Right renal pelvis (tissue), 4 donors: ENCODE results near the gene TENM4. TPM values are rescaled to one million over a fixed set of nuclear protein-coding genes. Genes with fewer than 3 reads are reported as not detected.
"Not testable (repeated sequence)": the region's sequence is repeated elsewhere in the genome, so short reads cannot be mapped to it uniquely, and the experiment has no call there.

Experiments
- DNase-seq, 4 donors: peaks; one replicate each; pipeline ENCODE4 v3.0.0-alpha.2; 2013; ENCODE audit warnings: low read depth in 4 of 4, low spot score in 3 of 4, missing footprints in 1 of 4
- polyA plus RNA-seq, 4 donors: library from polyadenylated mRNA; unstranded; fragments of 120-200 nt; gene quantifications; one replicate each; pipeline ENCODE4 v1.2.1, GENCODE V29; 2013; ENCODE audit not compliant: insufficient read length in 4 of 4

Gene TENM4
- polyA plus RNA-seq, 4 donors = 19.9 to 26.6 (median 22.0) TPM

- no peak for DNase-seq
Observed at GRCh38 chr11:79227308-79227707, 213.5 kb downstream of the TENM4 start.

- no peak for DNase-seq
Observed at GRCh38 chr11:79226126-79226525, 214.7 kb downstream of the TENM4 start.

GRCh38 chr11:79222163-79222562 lies 218.7 kb downstream of the TENM4 start:
- not testable (repeated sequence) for DNase-seq

- DNase-seq = no peak
Observed at GRCh38 chr11:79221444-79222130, 219.2 kb downstream of the TENM4 start.

GRCh38 chr11:79220171-79220570 lies 220.7 kb downstream of the TENM4 start:
- no peak for DNase-seq

- DNase-seq = no peak
Observed at GRCh38 chr11:79219186-79220045, 221.4 kb downstream of the TENM4 start.

DNA sequence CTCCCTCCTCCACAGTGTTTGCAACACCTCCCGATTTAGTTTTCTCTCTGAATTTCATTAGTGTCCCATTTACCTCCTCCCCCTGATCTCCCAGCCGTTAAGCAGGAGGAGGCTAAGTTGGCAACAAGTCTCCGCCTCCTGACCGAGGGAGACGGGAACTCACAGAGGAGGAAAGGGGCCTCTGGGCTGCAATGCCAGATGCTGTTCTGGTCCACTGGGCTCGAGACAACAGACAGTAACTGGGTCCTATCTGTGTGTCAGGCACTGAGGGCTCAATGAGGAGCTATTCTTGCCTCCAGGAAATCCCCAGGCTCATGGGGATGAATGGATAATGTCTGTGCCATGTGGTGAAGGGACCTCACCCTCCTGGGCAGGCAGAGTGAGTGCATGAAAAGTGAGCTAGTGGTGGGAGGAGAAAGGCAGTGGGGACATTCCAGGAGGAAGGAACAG lies 228.1 kb downstream of the TENM4 start:
- DNase-seq = peak in 2 of 4 donors; percentile 36 to 51

GRCh38 chr11:79209540-79210266 lies 231.1 kb downstream of the TENM4 start:
- DNase-seq = no peak

DNA sequence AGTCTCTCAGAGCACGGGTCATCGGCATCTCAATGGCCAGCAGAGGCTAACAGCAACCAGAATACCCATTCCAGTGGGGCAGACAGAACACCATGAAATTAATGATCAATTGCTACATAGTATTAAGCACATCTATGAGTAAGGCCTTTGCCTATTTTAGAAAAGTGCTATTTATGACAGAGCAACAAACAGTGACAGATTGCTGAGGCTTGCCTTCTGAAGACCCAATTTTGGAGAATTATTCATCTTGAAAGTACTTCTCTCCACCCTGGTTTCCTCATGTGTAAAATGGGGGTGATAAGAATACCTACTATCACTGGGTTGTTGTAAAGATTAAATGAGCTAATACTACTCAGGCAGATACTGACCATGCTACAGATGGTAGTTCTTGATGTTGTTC lies 232.7 kb downstream of the TENM4 start:
- no peak for DNase-seq

DNA sequence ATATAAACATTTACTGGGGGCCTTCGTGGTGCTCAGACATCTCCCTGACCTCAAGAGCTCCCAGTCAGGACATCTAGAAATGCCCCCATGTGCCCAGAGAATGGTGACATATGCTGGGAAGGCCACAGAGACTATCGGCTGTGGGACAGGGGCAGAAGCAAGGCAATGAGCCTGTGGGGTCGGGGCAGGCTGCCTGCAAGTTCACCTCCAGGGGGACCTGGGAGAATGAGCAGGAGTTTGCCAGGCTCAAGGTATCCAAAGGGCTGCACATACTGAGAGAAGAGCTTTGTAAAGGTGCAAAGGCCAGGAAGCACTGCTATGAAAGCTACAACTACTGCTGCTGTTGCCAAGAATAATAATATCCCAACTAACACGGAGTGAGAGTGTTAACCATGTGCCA lies 233.9 kb downstream of the TENM4 start:
- DNase-seq = no peak

DNA sequence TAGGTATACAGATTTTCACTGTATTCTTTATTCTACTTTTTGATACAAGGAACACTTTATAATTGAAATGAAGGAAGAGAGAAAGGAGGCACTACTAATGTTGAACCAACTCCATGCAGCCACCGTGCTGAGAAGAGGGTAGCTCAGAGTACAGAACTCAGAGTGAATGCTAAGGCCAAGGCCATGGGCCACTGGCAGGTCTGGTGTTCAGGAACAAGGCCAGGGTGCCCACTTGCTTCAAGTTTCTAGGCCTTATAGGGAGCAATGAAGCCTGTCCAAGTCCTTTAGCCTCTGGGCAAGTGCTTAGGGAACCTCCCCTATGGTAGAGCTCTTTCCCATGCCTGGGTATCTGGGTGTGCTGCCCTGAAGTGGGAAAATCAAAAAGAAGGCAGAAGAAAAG lies 235.0 kb downstream of the TENM4 start:
- DNase-seq = no peak

GRCh38 chr11:79201677-79202347 lies 239.0 kb downstream of the TENM4 start:
- no peak for DNase-seq

DNA sequence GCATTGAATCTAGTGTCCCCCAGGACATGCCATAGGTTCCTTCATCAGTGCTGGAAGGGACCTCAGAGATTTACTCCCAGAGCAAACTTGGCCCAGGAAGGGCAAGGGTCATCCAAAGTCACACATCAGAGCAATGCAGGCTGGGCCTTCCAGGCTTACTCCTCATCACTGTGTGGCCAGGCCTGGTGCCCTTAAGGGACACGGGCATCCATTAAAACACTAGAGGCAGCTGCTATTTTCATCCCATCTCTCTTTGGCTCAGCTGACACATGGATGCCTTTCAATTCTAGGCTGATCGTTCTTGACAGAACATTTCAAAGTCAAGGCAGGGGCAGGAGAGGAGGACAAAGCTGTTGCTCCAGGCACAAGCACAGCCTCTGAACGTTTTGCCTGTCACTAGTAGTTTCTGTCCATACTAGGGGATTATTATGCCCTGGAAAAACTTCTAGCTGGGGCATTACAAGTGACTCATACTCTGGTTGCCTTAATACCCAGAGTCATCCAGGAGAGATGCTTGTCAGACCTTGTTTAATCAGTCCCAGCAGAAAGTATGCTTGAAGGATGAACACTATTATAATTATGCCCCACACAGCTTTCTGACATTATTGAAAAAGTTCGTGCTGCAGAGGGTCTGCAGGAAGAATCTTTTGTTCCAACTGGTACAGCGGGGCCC lies 240.3 kb downstream of the TENM4 start:
- DNase-seq = no peak

DNA sequence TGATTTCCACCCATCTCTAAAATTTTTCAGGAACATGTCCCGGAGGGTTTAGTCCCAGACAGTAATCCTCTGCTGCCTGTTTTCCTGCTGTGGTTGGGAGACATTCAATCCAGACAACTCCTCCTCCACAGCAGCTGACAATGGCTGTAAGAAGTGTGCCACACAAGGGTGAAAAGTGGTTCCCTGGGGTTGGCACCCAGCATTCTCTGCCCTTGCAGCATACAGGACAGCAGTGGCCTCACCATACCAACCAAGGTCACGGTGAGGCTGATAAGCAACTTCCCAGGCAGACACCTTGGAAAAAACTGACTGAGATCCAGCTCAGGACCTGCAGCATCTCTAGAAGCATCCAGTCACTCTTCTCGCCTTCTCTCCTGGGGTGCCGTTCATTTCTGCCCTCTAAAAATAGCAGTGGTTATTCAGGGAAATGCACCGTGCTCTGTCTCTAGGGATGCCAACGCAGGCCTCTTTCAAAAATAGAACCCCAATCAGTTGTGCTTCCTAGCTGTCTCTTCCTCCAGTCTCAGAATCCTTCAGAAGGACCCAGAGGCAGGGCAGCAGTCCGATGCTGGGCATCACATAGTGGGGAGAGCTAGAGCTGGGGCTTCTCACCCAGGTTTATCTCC lies 241.0 kb downstream of the TENM4 start:
- DNase-seq = no peak

GRCh38 chr11:79198898-79199250 lies 242.0 kb downstream of the TENM4 start:
- no peak for DNase-seq

- no peak for DNase-seq
Observed at GRCh38 chr11:79198203-79198897, 242.5 kb downstream of the TENM4 start.

DNA sequence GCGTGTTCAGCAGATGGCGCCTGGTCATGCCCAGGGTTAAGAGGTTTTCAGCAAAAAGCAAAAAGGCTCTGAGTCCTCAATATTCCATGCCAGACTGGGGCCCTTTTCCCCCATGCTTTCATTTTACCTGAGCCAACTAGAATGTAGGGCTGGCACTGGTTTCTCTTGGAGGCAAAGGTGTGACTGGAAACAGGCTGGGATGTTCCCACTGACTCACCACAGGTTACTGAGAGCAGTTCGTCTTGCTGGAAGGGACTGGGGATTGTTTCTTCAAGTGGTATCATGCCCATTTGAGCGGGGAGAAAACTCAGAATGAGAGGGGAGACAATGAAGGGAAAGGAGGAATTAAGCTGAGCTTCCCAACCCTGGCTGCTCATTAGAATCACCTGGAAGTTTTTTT lies 243.9 kb downstream of the TENM4 start:
- no peak for DNase-seq

- no peak for DNase-seq
Observed at GRCh38 chr11:79195209-79195608, 245.6 kb downstream of the TENM4 start.

DNA sequence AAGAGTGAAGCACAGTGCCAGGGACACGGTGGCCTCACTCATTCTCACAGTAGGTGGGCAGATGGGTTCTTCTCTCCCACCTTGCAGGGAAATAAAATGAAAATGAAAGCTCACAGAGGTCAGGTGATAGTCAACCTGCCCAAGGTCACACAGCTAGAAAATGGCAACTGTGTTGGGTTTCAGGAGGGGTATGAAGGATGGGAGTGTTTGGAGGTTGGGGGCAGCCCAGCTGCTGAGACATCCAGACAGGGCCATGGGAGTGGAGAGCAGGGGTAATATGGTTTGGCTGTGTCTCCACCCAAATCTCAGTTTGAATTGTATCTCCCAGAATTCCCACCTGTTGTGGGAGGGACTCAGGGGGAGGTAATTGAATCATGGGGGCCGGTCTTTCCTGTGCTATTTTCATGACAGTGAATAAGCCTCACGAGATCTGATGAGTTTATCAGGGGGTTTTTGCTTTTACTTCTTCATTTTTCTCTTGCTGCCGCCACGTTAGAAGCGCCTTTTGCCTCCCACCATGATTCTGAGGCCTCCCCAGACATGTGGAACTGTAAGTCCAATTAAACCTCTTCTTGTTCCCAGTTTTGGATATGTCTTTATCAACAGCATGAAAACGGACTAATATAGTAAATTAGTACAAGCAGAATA lies 247.0 kb downstream of the TENM4 start:
- no peak for DNase-seq
